GM21786 (cell line): ENCODE data around the gene TPD52L2.
"Not testable (repeated sequence)": the region's sequence is repeated elsewhere in the genome, so short reads cannot be mapped to it uniquely, and the experiment has no call there.

ENCODE experiments used
- ATAC-seq: cut with Tn5 transposase; IDR thresholded peaks from one replicate; pipeline ENCODE4 v1.9.1; 2021; ENCODE audit not compliant: unreplicated experiment

The TPD52L2 gene

DNA sequence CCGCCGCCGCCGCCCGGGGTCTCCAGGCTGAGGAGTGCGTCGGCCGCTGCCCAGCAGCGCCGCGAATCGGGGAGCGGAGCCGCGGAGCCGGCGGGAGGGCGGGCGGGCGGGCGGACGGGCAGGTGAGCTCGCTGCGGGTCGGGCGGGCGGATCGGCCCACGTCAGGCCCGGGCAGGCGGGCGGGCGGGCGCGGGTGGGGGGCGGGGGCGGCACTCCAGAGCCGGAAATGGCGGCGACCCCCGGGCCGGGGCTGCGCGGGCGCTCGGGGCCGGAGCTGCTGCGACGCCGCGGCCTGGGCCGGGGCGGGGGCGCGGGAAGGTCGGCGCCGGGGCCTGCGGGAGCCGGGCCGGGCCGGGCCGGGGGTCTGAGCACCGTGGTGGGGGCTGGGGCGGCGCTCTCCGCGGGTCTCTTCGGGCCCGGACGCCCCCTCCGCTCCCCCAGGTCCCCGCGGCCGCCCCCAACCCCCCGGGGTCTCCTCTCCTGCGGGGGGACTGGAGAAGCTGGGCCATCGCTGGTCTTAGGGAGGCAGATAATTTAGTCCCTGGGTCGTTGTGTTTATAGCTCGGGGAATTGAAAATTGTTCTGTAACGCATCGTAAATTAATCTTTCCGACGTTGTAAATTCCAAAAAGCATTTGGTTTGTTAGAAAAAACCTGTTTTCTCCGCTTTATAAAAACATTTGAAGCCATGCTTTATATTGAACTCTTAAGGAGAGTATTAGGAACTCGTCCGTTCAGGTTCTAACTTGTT lies 30.3 kb downstream of the TPD52L2 start:
- ATAC-seq: no peak

DNA sequence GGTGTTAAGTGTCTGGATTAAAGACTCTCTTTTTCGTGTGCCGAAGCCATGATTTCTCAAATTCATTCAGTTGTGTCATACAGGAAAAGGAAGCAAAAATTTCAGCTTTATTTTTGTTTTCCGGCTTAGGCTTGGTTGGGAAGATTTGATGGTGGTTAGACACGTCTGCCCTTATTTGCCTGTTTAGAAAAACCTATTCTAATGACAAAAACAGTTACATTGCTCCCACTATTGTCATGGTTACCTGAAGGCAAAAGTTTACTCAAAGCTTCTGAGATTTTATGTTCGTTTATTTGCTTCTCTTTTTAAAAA lies 30.8 kb downstream of the TPD52L2 start:
- no peak for ATAC-seq

DNA sequence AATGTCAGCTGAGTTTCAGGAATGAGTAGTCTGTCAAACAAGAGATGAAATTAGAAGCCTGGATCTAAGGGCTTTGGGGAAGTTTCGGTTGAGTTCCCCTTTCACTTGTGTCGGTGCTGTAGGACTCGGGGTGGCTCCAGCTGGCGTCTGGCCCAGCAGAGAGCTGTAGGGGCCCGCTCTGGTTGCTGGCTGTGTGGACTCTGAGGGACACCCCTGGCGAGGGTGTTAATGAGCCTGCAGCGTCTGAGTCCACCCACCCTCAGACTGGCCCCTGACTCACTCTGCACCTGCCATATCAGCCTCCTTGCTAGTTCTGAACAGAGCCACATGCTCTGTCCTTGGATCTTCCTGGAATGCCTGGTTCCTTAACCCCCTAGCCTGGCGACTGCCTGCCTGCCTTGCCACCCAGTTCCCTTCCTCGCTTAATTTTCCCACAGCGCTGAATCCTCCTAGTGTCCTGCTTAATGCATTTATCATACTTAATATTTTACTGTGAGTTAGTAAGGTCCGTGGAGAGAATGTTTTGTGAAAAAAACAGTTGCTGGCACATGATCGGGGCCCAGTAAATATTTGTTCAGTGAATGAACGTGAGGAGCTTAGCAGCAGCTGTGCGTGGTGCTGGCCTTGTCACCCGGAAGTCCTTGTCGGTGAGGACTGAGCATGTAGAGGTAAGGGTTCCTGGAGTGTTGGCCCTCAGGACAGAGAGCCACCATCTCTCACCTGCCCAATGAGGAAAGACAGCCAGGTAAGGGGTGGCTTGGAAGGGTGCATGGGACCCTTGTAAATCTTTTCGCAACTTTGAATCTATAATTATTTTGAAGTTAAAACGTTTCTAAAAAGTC lies 31.4 kb downstream of the TPD52L2 start:
- no peak for ATAC-seq

DNA sequence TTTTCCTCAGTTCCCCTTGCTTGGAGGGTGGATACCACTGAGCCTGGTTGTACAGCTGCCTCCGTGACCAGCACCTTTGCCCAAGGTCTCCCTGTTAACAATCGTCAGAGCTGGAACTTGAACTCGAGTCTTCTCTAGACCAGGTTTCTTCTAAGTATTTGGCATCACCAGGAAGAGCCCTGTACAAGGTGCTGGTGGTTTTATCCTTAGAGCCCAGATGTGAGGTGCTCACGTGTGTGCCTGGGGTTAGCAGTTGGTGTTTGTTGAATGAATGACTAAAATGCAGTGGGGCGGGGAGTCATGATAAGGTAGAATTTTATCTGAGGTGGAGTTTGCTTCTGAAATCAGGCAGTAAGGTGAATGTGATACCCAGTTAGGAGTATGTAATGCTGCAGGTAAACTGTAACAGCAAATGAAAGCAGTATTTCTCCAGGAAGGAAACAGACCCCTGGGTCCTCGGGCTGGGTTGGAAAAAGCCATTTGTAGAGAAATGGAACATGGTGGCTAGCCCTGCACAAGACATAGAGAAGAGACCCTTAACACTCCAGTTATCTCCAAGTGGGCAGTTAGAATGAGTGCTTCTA lies 33.0 kb downstream of the TPD52L2 start:
- no peak for ATAC-seq

DNA sequence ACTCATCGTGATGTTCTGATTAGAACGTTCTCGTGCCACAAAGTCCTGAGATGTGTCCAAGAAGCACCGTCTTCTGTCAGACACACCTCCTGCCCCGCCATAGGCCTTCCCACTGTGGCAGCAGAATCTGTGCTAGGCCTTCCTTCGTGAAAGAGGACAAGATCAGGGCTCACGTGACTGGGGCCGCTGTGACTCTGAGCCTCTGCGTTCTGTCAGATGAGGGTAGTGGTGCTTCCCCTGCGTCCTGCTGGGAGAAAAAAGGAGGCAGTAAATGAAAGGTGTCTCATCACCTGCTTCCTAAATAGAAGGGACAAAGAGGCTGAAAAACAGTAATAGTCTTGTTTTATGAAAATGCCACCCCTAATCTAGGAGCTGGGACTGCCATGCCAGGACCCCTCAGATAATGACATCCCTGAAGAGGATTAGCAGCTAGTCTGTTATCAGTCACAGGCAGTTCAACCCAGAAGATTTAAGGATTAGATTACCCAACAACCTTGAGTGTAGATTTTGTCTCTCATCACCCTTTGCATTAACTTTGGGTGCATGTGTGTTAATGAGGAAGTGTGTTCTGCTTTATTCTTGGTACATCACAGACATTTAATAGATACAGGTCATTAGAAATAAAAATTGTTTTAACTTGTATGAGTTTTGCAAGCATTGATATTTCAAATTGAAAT lies 34.0 kb downstream of the TPD52L2 start:
- ATAC-seq: no peak

DNA sequence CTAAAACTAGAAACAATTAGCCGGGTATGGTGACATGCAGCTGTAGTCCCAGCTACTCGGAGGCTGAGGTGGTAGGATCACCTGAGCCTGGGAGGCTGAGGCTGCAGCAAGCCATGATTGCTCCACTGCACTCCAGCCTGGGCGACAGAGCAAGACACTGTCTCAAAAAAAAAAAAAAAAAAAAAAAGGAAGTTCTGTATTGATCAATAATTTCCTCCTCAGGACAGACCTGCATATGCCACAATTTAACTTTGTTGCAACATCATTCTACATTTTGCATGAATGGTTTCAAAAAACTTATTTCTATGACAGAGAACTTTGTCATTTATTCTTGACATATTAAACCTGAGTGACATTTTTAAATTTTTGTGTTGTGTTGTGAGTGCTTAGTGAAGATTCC lies 35.3 kb downstream of the TPD52L2 start:
- no peak for ATAC-seq

DNA sequence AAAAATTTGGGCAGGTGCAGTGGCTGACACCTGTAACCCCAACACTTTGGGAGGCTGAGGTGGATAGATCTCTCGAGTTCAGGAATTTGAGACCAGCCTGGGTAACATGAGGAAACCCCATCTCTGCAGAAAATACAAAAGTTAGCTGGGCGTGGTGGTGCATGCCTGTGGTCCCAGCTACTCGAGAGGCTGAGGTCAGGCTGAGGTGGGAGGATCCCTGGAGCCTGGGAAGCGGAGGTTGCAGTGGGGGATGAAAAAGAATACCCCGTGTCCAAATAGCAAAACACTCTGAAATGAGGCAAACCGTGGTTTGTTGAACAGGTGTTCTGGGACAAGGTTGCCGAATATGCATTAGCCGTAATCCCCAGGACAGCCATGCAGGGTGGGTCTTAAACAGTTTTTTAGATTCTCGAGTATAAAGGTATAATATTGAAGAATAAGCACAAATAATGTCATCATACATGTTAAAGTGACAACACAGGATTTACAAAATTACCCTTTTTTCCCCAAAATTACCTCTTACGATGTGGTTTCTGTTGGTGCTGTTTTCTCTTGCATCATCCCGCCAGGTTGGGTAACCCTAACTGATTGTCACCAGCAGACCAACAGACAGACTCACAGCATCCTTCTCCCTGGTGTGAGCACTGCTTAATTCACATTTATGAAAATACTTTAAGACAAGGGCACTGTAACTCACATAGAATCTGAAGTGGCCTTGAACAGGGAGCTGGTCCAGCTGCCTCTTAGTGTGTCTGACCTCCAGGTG lies 38.9 kb downstream of the TPD52L2 start:
- ATAC-seq: no peak

DNA sequence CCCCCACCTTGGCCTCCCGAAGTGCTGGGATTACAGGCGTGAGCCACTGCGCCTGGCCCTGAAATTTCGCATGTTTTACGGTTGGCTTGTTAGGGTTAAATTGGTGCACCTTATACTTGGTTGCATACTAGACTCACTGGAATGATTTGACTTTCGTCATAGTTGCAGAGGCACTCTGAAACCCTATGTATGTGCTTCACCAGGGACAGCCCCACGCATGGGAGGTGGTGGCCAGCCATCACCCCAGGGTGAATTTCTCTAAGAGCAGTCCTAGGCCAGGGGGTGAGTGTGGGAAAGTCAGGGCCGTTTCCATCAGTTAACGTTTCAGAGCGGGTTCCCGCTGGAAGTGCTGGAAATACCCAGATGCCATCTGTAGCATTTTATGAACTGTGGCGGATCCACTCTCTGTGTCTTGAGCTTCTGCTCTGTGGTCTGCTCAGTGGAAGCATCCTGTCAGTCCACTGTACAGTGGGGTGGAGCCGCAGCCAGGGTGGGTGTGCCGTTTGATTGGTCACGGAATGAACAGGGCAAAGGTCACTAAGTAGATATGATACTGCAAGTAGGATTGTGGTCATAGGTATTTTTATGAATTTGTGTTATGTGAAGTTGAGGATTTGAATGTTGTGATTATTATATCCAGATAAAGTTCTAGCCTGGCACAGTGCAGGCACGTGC lies 43.1 kb downstream of the TPD52L2 start:
- ATAC-seq: no peak

DNA sequence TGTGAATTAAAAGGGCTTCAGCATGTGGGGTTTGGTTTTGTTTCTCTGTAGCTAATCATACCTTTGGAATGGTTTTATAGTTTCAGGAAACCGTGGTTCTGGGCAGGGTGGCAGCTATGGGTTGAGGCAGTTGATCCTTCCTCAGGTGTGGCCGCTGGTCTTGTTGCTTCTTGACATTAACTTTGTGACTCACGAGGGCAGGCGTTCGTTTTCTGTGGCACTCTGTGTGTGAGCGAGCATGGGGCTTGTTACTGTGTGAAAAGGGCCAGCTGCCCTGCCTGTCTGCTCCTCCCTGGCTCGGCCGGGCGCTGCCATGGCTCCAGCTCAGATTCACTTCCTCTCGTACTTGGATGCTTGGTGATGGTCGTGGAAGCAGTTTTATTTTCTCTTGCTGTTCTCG lies 46.1 kb downstream of the TPD52L2 start:
- no peak for ATAC-seq

DNA sequence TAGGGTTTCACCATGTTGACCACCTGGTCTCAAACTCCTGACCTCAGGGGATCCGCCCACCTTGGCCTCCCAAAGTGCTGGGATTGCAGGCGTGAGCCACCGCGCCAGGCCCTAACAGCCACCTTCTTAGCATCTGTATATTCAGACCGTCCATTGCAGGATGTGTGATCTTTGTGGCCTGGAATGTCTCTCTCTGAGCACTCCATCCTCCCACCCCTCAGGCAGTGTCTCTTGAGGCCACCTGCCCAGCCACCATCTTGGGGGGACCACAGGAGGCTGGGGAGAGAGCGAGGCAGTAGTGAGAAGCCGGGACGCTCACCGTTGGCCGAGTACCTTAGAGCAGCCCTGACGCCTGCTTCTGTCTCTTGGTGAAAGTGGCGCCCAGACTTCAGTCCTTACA lies 48.7 kb downstream of the TPD52L2 start:
- ATAC-seq: no peak

DNA sequence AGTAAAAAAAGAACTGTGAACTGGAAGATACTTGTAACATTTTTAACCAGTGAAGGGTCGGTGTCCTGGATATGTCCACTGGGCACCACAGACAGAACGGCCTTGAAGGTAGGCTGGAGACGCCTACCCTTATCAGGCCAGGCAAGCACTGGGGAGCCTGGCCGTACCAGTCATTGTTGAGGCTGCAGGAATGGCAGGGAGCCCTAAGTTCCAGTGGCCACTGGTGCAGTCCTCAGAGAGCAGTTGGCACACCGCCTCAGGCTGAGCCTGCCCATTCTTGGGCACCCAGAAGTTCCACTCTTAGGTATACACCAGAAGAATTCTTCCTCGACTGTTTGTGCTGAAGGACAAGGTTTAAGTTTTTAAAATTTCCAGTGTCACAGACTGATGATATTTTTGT lies 50.4 kb downstream of the TPD52L2 start:
- no peak for ATAC-seq

DNA sequence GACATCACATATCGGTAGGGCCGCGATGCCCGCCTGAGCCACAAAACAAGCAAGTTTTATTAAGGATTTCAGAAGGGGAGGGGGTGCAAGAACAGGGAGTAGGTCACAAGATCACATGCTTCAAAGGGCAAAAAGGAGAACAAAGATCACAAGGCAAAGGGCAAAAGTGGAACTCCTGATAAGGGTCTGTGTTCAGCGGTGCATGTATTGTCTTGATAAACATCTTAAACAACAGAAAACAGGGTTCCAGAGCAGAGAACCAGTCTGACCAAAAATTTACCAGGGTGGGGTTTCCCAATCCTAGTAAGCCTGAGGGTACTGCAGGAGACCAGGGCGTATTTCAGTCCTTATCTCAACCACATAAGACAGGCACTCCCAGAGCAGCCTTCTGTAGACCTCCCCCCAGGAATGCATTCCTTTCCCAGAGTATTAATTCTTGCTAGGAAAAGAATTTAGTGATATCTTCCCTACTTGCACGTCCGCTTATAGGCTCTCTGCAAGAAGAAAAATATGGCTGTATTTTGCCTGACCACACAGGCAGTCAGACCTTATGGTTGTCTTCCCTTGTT lies 51.4 kb downstream of the TPD52L2 start:
- ATAC-seq: not testable (repeated sequence)

DNA sequence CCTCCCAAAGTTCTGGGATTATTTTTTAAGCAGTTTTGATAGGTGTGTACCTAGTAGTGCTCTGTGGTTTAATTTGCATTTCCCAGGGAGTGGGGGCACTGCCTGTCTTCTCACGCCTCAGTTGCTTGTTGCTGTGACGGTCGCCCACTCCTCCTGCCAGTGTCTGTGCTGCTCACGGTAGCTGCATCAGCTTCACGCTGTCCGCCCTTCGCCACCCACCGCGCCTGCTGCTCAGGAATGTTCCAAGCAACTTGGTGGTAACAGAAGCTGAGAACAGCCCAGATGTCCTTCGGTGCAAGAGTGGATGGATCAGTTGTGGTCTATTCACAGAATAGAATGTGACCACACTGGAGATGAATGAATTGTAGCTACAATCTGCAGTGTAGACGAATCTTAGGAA lies 52.7 kb downstream of the TPD52L2 start:
- ATAC-seq: no peak

DNA sequence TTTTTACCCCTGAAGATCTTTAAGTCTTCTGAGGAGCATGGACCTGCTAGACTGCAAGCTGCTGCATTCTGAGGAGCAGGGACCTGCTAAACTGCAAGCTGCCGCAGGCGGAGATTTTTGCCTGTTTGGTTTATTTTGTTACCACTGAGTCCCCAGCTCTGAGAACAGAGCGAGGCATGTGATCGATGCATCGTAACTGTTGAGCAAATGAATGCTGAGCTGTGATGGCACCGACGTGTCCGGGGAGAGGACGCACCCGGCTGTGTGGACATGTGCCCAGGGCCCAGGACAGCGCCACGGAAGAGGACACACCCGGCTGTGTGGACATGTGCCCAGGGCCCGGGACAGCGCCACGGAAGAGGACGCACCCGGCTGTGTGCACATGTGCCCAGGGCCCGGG lies 54.1 kb downstream of the TPD52L2 start:
- no peak for ATAC-seq

DNA sequence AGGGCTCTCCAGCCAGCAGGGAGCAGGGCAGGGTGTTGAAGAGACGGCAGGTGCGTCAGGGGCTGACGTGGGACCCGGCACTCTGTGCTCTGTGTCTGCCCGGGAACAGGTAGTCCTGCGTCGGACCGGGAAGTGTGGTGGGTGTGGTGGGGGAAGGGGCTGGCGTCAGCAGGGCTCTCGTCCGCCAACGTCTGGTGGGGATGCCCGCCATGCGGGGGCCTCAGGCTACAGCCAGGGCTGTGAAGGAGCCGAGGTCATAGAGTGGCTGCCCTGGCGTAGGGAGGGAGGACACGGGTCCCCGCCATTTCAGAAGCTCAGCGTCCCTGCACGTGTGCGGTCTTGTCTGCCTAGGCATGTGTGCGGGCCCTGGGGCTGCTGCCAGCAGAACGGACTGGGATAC lies 55.2 kb downstream of the TPD52L2 start:
- ATAC-seq: no peak

DNA sequence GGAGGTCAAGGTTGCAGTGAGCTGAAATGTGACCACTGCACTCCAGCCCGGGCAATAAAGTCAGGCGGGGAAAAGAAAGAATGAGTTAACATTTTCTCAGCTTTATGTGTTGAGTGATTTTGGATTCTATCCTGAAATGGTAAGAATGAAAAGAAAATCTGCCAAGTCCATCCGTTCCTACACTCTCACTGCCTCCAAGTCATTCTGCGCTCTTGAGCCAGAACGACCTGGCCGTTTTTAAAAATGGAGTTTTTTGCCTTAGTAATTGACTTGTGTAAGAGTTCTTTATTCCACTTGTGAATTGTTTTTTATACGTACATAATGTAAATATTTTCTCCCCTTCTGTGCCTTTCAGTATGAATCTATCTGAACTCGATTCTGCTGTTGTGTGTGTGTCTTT lies 58.6 kb downstream of the TPD52L2 start:
- no peak for ATAC-seq

DNA sequence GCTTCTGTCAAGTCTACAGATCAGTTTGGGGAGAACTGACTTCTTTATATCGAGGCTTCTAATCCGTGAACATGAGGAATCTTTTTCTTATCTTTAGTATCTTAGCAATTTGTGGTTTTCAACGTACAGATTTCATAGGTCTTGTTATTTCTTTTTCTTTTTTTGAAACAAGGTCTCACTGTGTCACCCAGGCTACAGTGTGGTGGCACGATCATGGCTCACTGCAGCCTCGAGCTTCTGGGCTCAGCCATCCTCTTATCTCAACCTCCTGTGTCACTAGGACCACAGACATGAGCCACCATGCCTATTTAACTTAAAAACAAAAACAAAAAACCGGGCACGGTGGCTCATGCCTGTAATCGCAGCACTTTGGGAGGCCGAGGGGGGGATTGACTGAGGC lies 59.2 kb downstream of the TPD52L2 start:
- ATAC-seq: no peak

DNA sequence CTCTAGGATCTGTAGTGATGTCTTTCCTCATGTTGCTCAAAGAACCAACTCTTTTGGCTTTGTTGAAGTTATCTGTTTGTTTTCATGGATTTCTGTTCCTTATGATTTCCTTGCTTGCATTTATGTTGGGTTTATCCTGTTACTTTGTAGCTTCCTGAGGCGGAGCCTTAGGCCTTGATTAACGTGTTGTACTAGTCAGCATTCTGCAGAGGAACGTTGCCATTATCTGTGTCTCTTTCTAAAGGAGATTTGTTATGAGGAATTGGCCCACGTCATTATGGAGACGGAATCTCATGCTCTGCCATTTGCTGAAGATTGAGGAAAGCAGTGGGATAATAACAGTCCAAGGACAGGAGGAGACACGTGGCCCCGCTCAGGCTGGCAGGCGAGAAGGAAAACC lies 61.2 kb downstream of the TPD52L2 start:
- ATAC-seq: no peak

DNA sequence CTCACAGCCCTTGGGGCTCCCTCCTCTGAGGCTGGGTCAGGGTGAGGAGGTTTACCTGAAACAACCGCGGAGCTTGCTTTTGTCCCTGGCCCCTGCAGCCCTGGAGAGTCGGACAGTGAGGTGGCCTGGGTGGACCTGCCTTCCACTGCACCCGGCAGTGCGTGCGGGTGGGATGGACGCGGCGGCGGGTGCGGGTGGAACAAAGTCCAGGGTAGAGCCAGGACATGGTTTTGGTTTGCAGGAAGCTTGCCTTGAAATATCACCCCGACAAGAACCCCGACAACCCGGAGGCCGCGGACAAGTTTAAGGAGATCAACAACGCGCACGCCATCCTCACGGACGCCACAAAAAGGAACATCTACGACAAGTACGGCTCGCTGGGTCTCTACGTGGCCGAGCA lies 64.0 kb downstream of the TPD52L2 start:
- no peak for ATAC-seq

DNA sequence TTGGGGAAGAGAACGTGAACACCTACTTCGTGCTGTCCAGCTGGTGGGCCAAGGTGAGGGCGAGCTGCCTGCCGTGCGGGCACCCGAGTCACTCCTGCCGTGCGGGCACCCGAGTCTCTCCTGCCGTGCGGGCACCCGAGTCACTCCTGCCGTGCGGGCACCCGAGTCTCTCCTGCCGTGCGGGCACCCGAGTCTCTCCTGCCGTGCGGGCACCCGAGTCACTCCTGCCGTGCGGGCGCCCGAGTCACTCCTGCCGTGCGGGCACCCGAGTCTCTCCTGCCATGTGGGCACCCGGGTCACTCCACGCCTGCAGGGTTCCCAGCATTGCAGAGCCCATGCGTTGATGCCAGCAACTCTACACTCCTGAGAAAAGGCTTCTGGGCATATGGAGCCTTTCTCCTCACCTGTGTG lies 64.4 kb downstream of the TPD52L2 start:
- not testable (repeated sequence) for ATAC-seq
